GM12801 (cell line): ENCODE results near the gene ASB15.

Experiments used
- TF ChIP-seq, protein P1 (sequence below): IDR thresholded peaks from one replicate; pipeline ENCODE4 v1.5.1; 2011; ENCODE audit warnings: control low read depth; ENCODE audit not compliant: insufficient read length; ENCODE audit errors: extremely low read depth

Gene ASB15

DNA sequence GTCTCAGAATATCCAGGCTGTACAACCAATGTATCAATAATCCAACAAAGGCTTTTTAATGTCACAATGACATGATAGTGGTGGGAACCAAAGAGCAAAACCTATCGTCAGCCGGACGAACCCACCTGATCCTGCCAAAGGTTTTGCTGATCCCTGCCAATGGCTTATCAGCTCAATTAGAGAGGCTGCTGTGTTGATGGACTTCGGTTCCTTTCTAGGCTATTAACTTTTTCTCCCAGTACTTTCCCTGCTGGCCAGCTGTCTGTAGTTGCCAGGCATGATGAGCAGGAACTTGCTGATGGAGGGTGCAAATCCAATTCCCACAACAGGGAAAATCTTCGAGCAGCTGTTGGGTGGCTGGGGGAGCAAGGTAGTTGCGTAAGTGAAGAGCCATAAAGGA, 56.4 kb downstream of the ASB15 start:
- TF ChIP-seq, protein P1, sequence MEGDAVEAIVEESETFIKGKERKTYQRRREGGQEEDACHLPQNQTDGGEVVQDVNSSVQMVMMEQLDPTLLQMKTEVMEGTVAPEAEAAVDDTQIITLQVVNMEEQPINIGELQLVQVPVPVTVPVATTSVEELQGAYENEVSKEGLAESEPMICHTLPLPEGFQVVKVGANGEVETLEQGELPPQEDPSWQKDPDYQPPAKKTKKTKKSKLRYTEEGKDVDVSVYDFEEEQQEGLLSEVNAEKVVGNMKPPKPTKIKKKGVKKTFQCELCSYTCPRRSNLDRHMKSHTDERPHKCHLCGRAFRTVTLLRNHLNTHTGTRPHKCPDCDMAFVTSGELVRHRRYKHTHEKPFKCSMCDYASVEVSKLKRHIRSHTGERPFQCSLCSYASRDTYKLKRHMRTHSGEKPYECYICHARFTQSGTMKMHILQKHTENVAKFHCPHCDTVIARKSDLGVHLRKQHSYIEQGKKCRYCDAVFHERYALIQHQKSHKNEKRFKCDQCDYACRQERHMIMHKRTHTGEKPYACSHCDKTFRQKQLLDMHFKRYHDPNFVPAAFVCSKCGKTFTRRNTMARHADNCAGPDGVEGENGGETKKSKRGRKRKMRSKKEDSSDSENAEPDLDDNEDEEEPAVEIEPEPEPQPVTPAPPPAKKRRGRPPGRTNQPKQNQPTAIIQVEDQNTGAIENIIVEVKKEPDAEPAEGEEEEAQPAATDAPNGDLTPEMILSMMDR: no peak

DNA sequence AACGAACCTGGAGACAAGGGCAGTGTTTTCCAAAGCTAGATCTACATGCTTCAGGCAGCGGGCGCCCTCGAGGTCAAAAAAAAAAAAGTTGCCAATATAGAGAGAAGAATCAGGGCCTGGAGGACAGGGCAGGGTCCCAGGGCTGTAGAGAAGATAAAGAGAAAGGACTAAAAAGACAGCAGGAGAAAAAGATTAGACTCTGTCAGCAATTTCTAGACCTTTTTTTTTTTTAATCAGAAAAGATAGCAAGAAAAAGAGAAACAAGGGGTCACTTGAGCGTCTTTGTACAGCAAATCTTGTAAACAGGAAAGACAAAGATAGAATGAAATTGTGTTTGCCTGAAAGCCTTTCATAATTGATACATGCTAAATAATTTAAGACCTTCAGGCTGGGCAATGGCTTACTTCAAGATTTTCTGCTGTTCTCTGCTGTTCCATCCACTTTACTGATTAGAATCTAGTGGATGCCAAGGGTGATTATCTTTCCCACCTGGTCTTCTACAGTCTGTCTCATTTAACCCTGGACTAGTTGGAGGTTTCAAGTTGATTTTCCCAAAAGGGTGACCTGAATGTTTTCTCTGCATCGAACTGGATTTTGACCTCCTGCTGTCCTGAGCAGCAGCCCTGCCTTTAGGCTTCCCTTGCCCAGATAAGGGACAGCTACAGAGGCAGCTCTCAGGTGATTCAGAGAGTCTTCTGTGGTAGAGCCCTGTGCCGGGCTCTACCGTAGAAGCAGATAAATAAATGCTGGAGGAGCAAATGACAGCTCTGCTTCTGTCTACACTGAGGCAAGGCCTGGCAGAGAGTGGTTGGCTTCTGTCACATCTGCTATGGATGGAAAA, 59.1 kb downstream of the ASB15 start:
- TF ChIP-seq, protein P1: no peak

DNA sequence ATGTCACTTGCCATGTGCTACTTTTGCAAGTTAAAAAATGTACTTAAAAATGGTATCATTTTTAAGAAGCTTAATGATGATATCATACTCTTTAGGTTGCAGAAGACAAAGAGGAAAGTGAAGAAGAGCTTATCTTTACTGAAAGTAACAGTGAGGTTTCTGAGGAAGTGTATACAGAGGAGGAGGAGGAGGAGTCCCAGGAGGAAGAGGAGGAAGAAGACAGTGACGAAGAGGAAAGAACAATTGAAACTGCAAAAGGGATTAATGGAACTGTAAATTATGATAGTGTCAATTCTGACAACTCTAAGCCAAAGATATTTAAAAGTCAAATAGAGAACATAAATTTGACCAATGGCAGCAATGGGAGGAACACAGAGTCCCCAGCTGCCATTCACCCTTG, 60.1 kb downstream of the ASB15 start:
- TF ChIP-seq, protein P1: no peak

DNA sequence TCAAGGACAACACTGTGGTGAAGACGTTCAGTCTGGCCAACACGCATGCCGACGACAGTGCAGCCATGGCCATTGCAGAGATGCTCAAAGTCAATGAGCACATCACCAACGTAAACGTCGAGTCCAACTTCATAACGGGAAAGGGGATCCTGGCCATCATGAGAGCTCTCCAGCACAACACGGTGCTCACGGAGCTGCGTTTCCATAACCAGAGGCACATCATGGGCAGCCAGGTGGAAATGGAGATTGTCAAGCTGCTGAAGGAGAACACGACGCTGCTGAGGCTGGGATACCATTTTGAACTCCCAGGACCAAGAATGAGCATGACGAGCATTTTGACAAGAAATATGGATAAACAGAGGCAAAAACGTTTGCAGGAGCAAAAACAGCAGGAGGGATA, 60.7 kb downstream of the ASB15 start:
- TF ChIP-seq, protein P1: no peak

DNA sequence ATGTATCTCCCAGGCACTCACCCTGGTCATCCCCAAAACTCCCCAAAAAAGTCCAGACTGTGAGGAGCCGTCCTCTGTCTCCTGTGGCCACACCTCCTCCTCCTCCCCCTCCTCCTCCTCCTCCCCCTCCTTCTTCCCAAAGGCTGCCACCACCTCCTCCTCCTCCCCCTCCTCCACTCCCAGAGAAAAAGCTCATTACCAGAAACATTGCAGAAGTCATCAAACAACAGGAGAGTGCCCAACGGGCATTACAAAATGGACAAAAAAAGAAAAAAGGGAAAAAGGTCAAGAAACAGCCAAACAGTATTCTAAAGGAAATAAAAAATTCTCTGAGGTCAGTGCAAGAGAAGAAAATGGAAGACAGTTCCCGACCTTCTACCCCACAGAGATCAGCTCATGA, 61.1 kb downstream of the ASB15 start:
- TF ChIP-seq, protein P1: no peak

DNA sequence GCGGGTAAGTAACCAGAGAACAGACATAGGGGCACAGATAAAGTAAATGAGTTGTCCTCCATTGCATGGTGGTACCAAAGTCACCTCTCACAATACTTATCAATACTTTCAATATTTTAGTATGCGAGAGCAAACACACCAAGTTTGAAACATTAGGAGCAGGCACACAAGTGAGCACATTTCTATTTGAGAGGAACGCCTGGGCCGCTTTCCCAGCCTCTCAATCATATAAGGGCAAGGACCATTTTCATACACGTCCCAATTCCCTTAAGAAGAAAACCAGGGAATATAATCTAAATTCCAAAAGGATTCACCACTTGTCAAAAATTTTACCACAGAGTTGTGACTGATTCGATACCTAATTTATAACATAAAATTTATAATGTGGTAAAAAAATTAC, 61.6 kb downstream of the ASB15 start:
- TF ChIP-seq, protein P1: no peak

DNA sequence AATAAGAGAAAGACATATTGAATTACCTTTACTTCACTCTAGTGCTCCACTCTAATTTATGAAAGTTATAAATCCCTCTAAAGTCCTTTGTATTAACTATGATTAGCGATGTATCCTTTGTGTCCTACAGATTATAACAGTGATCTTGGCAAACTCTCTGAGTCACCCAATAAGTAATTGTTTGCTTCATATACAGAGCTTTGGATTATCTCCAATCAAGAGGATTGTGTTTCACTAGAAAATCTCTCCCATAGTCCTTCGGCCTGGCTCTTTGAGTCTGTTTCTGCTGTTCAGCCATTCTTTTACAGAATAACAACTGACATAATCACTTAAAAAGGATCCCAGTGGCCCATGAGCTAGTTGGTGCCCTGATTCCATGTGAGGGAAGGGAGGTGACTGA, 63.5 kb downstream of the ASB15 start:
- TF ChIP-seq, protein P1: no peak
